Mucosa of gallbladder (tissue), 1 donor: Measurements from ENCODE around the gene FGF22. TPM values are rescaled to one million over a fixed set of nuclear protein-coding genes. Genes with fewer than 3 reads are reported as not detected.
"Not testable (repeated sequence)": the region's sequence is repeated elsewhere in the genome, so short reads cannot be mapped to it uniquely, and the experiment has no call there.

ENCODE experiments used
- DNase-seq: peaks from one replicate; pipeline ENCODE4 v3.0.0-alpha.2; 2020; ENCODE audit warnings: low spot score
- total RNA-seq: library from RNA; stranded (reverse); gene quantifications from one replicate; pipeline ENCODE4 v1.2.1, GENCODE V29; 2021
- donor health status: DM: no; HTN: no; CAD: no.

Gene FGF22
- total RNA-seq, 1 donor from 2014 or later, result 0.17 TPM

GRCh38 chr19:621819-622218 lies 17.9 kb upstream of the FGF22 start:
- no peak for DNase-seq

- DNase-seq, result no peak
These were observed 17.0 kb upstream of the FGF22 start for GRCh38 chr19:622666-623065.

GRCh38 chr19:623175-623916 lies 16.3 kb upstream of the FGF22 start:
- DNase-seq, result no peak

- DNase-seq, result no peak
These were observed 15.7 kb upstream of the FGF22 start for GRCh38 chr19:623974-624373.

- no peak for DNase-seq
These were observed 15.1 kb upstream of the FGF22 start for GRCh38 chr19:624433-625109.

- no peak for DNase-seq
These were observed 14.4 kb upstream of the FGF22 start for GRCh38 chr19:625257-625656.

- not testable (repeated sequence) for DNase-seq
These were observed 13.1 kb upstream of the FGF22 start for GRCh38 chr19:626566-626965.

- DNase-seq, result no peak
These were observed 11.5 kb upstream of the FGF22 start for GRCh38 chr19:628168-628567.

- DNase-seq, result not testable (repeated sequence)
These were observed 10.2 kb upstream of the FGF22 start for GRCh38 chr19:629515-629914.

- no peak for DNase-seq
These were observed 9.5 kb upstream of the FGF22 start for GRCh38 chr19:629961-630714.

GRCh38 chr19:632579-633067 lies 7.1 kb upstream of the FGF22 start:
- DNase-seq, result no peak

- peak; percentile 99 for DNase-seq
These were observed 6.5 kb upstream of the FGF22 start, which contains the start of gene POLRMT for GRCh38 chr19:633068-633785. Gene POLRMT, minus strand, starts transcription at chr19:633537. Its CDS starts 25 bp downstream, at chr19:633512.

- no peak for DNase-seq
These were observed 5.7 kb upstream of the FGF22 start for GRCh38 chr19:633786-634639.

GRCh38 chr19:634975-635652 lies 4.6 kb upstream of the FGF22 start:
- no peak for DNase-seq

- DNase-seq, result no peak
These were observed 800 bp upstream of the FGF22 start for GRCh38 chr19:638906-639252.

- no peak for DNase-seq
These were observed 481 bp downstream of the FGF22 start for GRCh38 chr19:640161-640558.

- DNase-seq, result no peak
These were observed 1.0 kb downstream of the FGF22 start for GRCh38 chr19:640606-641189.

GRCh38 chr19:641702-642101 lies 2.0 kb downstream of the FGF22 start:
- no peak for DNase-seq

- DNase-seq, result no peak
These were observed 3.4 kb downstream of the FGF22 start for GRCh38 chr19:642767-643727.
